Putamen (tissue), 1 donor: ENCODE measurements around the gene C4orf50.
A peak's percentile ranks its signal among the peaks of the same experiment; 100 is the strongest.

ENCODE experiments used
- DNase-seq: peaks from one replicate; pipeline ENCODE4 v3.0.0-alpha.2; 2016; ENCODE audit warnings: low spot score

C4orf50 gene

GRCh38 chr4:6018331-6018730, at the start of gene C4orf50:
C4orf50 (minus strand) TSS chr4:6018431.
- no peak for DNase-seq

- peak; percentile 68 for DNase-seq
Measured at GRCh38 chr4:6065934-6066590, 47.8 kb upstream of the C4orf50 start.

- no peak for DNase-seq
Measured at GRCh38 chr4:6065166-6065565, 46.9 kb upstream of the C4orf50 start.

GRCh38 chr4:6064383-6064782, 46.2 kb upstream of the C4orf50 start:
- DNase-seq, result no peak

- no peak for DNase-seq
Measured at GRCh38 chr4:6063684-6064083, 45.5 kb upstream of the C4orf50 start.

GRCh38 chr4:6062133-6062532, 43.9 kb upstream of the C4orf50 start:
- no peak for DNase-seq

- no peak for DNase-seq
Measured at GRCh38 chr4:6059375-6059805, 41.2 kb upstream of the C4orf50 start.

- no peak for DNase-seq
Measured at GRCh38 chr4:6058531-6059374, 40.5 kb upstream of the C4orf50 start.

- DNase-seq, result no peak
Measured at GRCh38 chr4:6056976-6057766, 38.9 kb upstream of the C4orf50 start.

GRCh38 chr4:6055436-6055835, 37.2 kb upstream of the C4orf50 start:
- DNase-seq, result no peak

GRCh38 chr4:6055030-6055429, 36.8 kb upstream of the C4orf50 start:
- DNase-seq, result no peak

- no peak for DNase-seq
Measured at GRCh38 chr4:6054162-6054922, 36.1 kb upstream of the C4orf50 start.

- no peak for DNase-seq
Measured at GRCh38 chr4:6052679-6053078, 34.4 kb upstream of the C4orf50 start.

GRCh38 chr4:6050551-6050950, 32.3 kb upstream of the C4orf50 start:
- DNase-seq, result no peak

GRCh38 chr4:6049985-6050384, 31.8 kb upstream of the C4orf50 start:
- DNase-seq, result no peak

GRCh38 chr4:6049278-6049677, 31.0 kb upstream of the C4orf50 start:
- no peak for DNase-seq

- DNase-seq, result no peak
Measured at GRCh38 chr4:6048537-6048936, 30.3 kb upstream of the C4orf50 start.

- DNase-seq, result no peak
Measured at GRCh38 chr4:6047130-6047673, 29.0 kb upstream of the C4orf50 start.

GRCh38 chr4:6046526-6047129, 28.4 kb upstream of the C4orf50 start:
- no peak for DNase-seq

- DNase-seq, result no peak
Measured at GRCh38 chr4:6044805-6045204, 26.6 kb upstream of the C4orf50 start.

GRCh38 chr4:6044276-6044675, 26.0 kb upstream of the C4orf50 start:
- DNase-seq, result no peak
